MM.1S (cell line): ENCODE results near the gene PGA4.

ENCODE experiments used
- DNase-seq: peaks from one replicate; pipeline ENCODE4 v3.0.0-alpha.2; 2015
- H2AFZ ChIP-seq: fragments of 300-600 bp; sonication (generic); 2 replicates; pipeline ENCODE4 v1.6.0; 2016; ENCODE audit warnings: antibody characterized with exemption, low read length
- H3F3A ChIP-seq: fragments of 300-600 bp; sonication (generic); 2 replicates; pipeline ENCODE4 v1.6.1; 2016; ENCODE audit warnings: mild to moderate bottlenecking, antibody characterized with exemption, low read length, moderate library complexity, mixed read lengths; ENCODE audit not compliant: insufficient read depth
- H3K27ac ChIP-seq: fragments of 300-600 bp; sonication (generic); 2 replicates; pipeline ENCODE4 v1.5.1; 2016; ENCODE audit warnings: mild to moderate bottlenecking, low read length
- H3K27me3 ChIP-seq: fragments of 300-600 bp; sonication (generic); replicated peaks from 2 replicates; pipeline ENCODE4 v1.6.0; 2016; ENCODE audit warnings: low read length; ENCODE audit not compliant: insufficient read depth
- H3K36me3 ChIP-seq: fragments of 300-600 bp; sonication (generic); replicated peaks from 2 replicates; pipeline ENCODE4 v1.6.1; 2016; ENCODE audit warnings: mild to moderate bottlenecking, low read length, mixed read lengths; ENCODE audit not compliant: insufficient read depth
- H3K4me1 ChIP-seq: fragments of 300-600 bp; sonication (generic); 2 replicates; pipeline ENCODE4 v1.6.1; 2016; ENCODE audit warnings: low read length, mixed read lengths
- H3K4me2 ChIP-seq: fragments of 300-600 bp; sonication (generic); 2 replicates; pipeline ENCODE4 v1.6.0; 2016; ENCODE audit warnings: low read depth, low read length
- H3K4me3 ChIP-seq: fragments of 300-600 bp; sonication (generic); 2 replicates; pipeline ENCODE4 v1.5.1; 2016; ENCODE audit warnings: low read length, mixed read lengths
- H3K79me2 ChIP-seq: fragments of 300-600 bp; sonication (generic); 2 replicates; pipeline ENCODE4 v1.6.1; 2016; ENCODE audit warnings: mixed run types, low read length, mixed read lengths
- H3K9ac ChIP-seq: fragments of 300-600 bp; sonication (generic); 2 replicates; pipeline ENCODE4 v1.6.1; 2016; ENCODE audit warnings: low read length, mixed read lengths
- H3K9me2 ChIP-seq: fragments of 300-600 bp; sonication (generic); replicated peaks from 2 replicates; pipeline ENCODE4 v1.6.1; 2016; ENCODE audit warnings: mild to moderate bottlenecking, low read length, mixed read lengths; ENCODE audit not compliant: insufficient read depth
- H3K9me3 ChIP-seq: fragments of 300-600 bp; sonication (generic); replicated peaks from 2 replicates; pipeline ENCODE4 v1.6.1; 2016; ENCODE audit warnings: mild to moderate bottlenecking, low read length, mixed read lengths; ENCODE audit not compliant: insufficient read depth
- H4K20me1 ChIP-seq: fragments of 300-600 bp; sonication (generic); 2 replicates; pipeline ENCODE4 v1.6.1; 2016; ENCODE audit warnings: mild to moderate bottlenecking, low read length, moderate library complexity, mixed read lengths; ENCODE audit not compliant: insufficient read depth
- CTCF ChIP-seq: fragments of 300-600 bp; sonication (generic); IDR thresholded peaks from 2 replicates; pipeline ENCODE4 v1.5.1; 2016; ENCODE audit warnings: antibody characterized with exemption, low read length, mixed read lengths
- EZH2 ChIP-seq: fragments of 300-600 bp; sonication (generic); optimal IDR thresholded peaks from 2 replicates; pipeline ENCODE3; 2017; ENCODE audit warnings: low read depth, mild to moderate bottlenecking, antibody characterized with exemption, low read length, mixed read lengths
- EZH2phosphoT487 ChIP-seq: fragments of 300-600 bp; sonication (generic); IDR thresholded peaks from 2 replicates; pipeline ENCODE4 v1.6.1; 2018; ENCODE audit warnings: antibody characterized with exemption, low read length

The PGA4 gene

GRCh38 chr11:61194169-61194671, 27.9 kb upstream of the PGA4 start:
- Histone ChIP-seq H3K4me3 (no peak overlapping the region), H3K36me3 (no peaks in the 10 kb centered on the region), H4K20me1 (no peaks in the 10 kb centered on the region), H3K4me1 (no peaks in the 10 kb centered on the region), H3K79me2 (no peaks in the 10 kb centered on the region), H3K9me2 (no peaks in the 10 kb centered on the region), H3F3A (no peaks in the 10 kb centered on the region), H3K27me3 (no peaks in the 10 kb centered on the region), H3K4me2 (no peak overlapping the region), H3K9ac (no peak overlapping the region), H2AFZ (no peak overlapping the region), H3K27ac (no peak overlapping the region), H3K9me3 (no peaks in the 10 kb centered on the region)
- DNase-seq, result no peak
- TF ChIP-seq EZH2phosphoT487, result no peak
- no peak for TF ChIP-seq EZH2
- TF ChIP-seq CTCF, result no peak

GRCh38 chr11:61194981-61195695, 27.0 kb upstream of the PGA4 start:
- Histone ChIP-seq H3K79me2 (no peaks in the 10 kb centered on the region), H3K9me3 (no peaks in the 10 kb centered on the region), H4K20me1 (no peaks in the 10 kb centered on the region), H3K4me2 (no peak overlapping the region), H3K4me3 (no peak overlapping the region), H3K9me2 (no peaks in the 10 kb centered on the region), H3K27ac (no peak overlapping the region), H3K9ac (no peak overlapping the region), H2AFZ (no peak overlapping the region), H3K36me3 (no peaks in the 10 kb centered on the region), H3K4me1 (no peaks in the 10 kb centered on the region), H3K27me3 (no peaks in the 10 kb centered on the region), H3F3A (no peaks in the 10 kb centered on the region)
- TF ChIP-seq EZH2phosphoT487 (no peak), CTCF (no peak), EZH2 (no peak)
- DNase-seq, result no peak

DNA sequence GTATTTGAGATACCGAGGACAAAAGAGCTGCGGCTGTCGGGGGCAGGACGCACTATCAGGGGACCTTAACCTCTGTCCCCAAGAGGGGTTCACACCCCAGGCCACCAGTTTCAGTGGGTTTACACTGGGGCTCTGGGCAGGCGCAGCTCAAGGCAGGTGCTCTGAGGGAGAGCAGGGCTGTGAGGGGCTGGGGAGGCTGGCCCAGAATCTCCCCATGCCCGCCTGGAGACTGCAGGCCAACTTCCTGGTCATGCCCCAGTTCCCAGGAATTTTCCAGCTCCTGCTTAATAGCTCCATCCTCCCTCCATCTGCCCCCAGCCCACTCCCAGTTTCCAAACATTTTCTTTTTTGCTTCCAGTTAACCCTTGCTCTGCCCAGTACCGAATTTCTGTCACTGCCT, 26.4 kb upstream of the PGA4 start:
- H3K4me2 ChIP-seq, result no peak overlapping the region
- no peak for DNase-seq
- no peak overlapping the region for H2AFZ ChIP-seq

More for the DNA sequence above, 26.4 kb upstream of the PGA4 start:
- no peaks in the 10 kb centered on the region for H3K27me3 ChIP-seq
- H4K20me1 ChIP-seq, result no peaks in the 10 kb centered on the region
- no peaks in the 10 kb centered on the region for H3K4me1 ChIP-seq
- no peak overlapping the region for H3K9ac ChIP-seq
- H3K9me3 ChIP-seq, result no peaks in the 10 kb centered on the region
- H3K4me3 ChIP-seq, result no peak overlapping the region
- TF ChIP-seq EZH2phosphoT487, result no peak
- TF ChIP-seq CTCF, result no peak
- TF ChIP-seq EZH2, result no peak
- H3K9me2 ChIP-seq, result no peaks in the 10 kb centered on the region
- no peaks in the 10 kb centered on the region for H3F3A ChIP-seq
- no peaks in the 10 kb centered on the region for H3K36me3 ChIP-seq
- H3K27ac ChIP-seq, result no peak overlapping the region
- H3K79me2 ChIP-seq, result no peaks in the 10 kb centered on the region
